Endothelial cell of umbilical vein (primary cell): ENCODE results near the gene SGTA. TPM values are rescaled to one million over a fixed set of nuclear protein-coding genes. Genes with fewer than 3 reads are reported as not detected.

Source experiments
- BruUV-seq: library from RNA; stranded (reverse); fragments of 400-500 nt; replicated peaks from 2 replicates; lab custom pipeline; 2021; lab: Mats Ljungman, UMichigan
- CTCF ChIA-PET: fragments of 300-600, 350-600 bp; sonication (Branson Sonifier 250); formaldehyde crosslinking; loops from one replicate; lab custom pipeline; 2021; ENCODE audit warnings: antibody characterized with exemption, inconsistent platforms; lab: Charles Lee
- POLR2A ChIA-PET: fragments of 300-600, 350-600 bp; sonication (Branson Sonifier 250); formaldehyde crosslinking; loops from one replicate; lab custom pipeline; 2021; ENCODE audit warnings: antibody characterized with exemption, inconsistent platforms; lab: Charles Lee
- DNase-seq: peaks from one replicate; pipeline ENCODE4 v3.0.0-alpha.2; 2011; ENCODE audit warnings: low read depth, low spot score
- FAIRE-seq: peaks from 2 replicates; lab custom pipeline; 2011; peaks lifted over from hg19 to GRCh38; lab: Jason Lieb, UNC
- H2AFZ ChIP-seq: 2 replicates; pipeline ENCODE4 v1.6.0; 2012; ENCODE audit warnings: low read depth, low read length, control low read depth, inconsistent platforms
- H3K27ac ChIP-seq: 2 replicates; pipeline ENCODE4 v1.5.1; 2011; ENCODE audit warnings: low read depth, mild to moderate bottlenecking, control low read depth, low read length, moderate library complexity; ENCODE audit not compliant: insufficient read depth
- H3K27me3 ChIP-seq, 2 experiments: 2 replicates each; pipeline versions ENCODE4 v1.6.0 to v1.6.1; 2011; ENCODE audit warnings: low read length in 2 of 2, mixed read lengths in 1 of 2; ENCODE audit not compliant: control insufficient read depth in 2 of 2, insufficient read depth in 2 of 2
- H3K36me3 ChIP-seq, 2 experiments: 2 replicates in 1 of 2; 3 replicates in 1 of 2; pipeline ENCODE4 v1.5.1; 2011; ENCODE audit warnings: low read length in 2 of 2, mild to moderate bottlenecking in 1 of 2, moderate library complexity in 1 of 2; ENCODE audit not compliant: control insufficient read depth in 2 of 2, insufficient read depth in 2 of 2; ENCODE audit errors: extremely low read depth in 1 of 2
- H3K4me1 ChIP-seq: 3 replicates; pipeline ENCODE4 v1.5.1; 2011; ENCODE audit warnings: mild to moderate bottlenecking, low read length; ENCODE audit not compliant: control insufficient read depth, insufficient read depth; ENCODE audit errors: extremely low read depth
- H3K4me2 ChIP-seq: 2 replicates; pipeline ENCODE4 v1.6.1; 2011; ENCODE audit warnings: low read length, control low read depth, mixed read lengths; ENCODE audit not compliant: insufficient read depth
- H3K4me3 ChIP-seq, 3 experiments: fragments of 200-600 bp in 1 of 3; sonication (generic), shearing (Covaris generic) in 1 of 3; replicated peaks in 1 of 3; 2 replicates each; pipeline ENCODE4 v1.5.1; 2011 to 2016; ENCODE audit warnings: control low read depth in 3 of 3, low read length in 3 of 3, mild to moderate bottlenecking in 2 of 3, inconsistent platforms in 1 of 3, low read depth in 1 of 3, moderate library complexity in 1 of 3; ENCODE audit not compliant: insufficient read depth in 1 of 3
- H3K79me2 ChIP-seq: 2 replicates; pipeline ENCODE4 v1.6.0; 2012; ENCODE audit warnings: low read length, inconsistent platforms; ENCODE audit not compliant: control insufficient read depth, insufficient read depth
- H3K9ac ChIP-seq: replicated peaks from 2 replicates; pipeline ENCODE3; 2011; ENCODE audit warnings: low read length, control low read depth; ENCODE audit not compliant: insufficient read depth; ENCODE audit errors: extremely low read depth
- H3K9me1 ChIP-seq: replicated peaks from 3 replicates; pipeline ENCODE4 v1.6.0; 2011; ENCODE audit warnings: mild to moderate bottlenecking, low read length; ENCODE audit not compliant: control insufficient read depth, insufficient read depth; ENCODE audit errors: extremely low read depth
- H3K9me3 ChIP-seq: replicated peaks from 2 replicates; pipeline ENCODE4 v1.5.1; 2012; ENCODE audit warnings: low read length, inconsistent platforms; ENCODE audit not compliant: control insufficient read depth, insufficient read depth
- H4K20me1 ChIP-seq: replicated peaks from 2 replicates; pipeline ENCODE3; 2011; ENCODE audit warnings: mild to moderate bottlenecking, low read length; ENCODE audit not compliant: control insufficient read depth, insufficient read depth; ENCODE audit errors: extremely low read depth
- MYC ChIP-seq: IDR thresholded peaks from one replicate; pipeline ENCODE4 v1.6.1; 2011; ENCODE audit warnings: mild to moderate bottlenecking, low read depth, low read length
- POLR2A ChIP-seq: IDR thresholded peaks from 2 replicates; pipeline ENCODE4 v1.6.1; 2012; ENCODE audit warnings: low read depth, mild to moderate bottlenecking, control low read depth, low read length
- POLR2AphosphoS5 ChIP-seq: IDR thresholded peaks from 2 replicates; pipeline ENCODE4 v1.6.1; 2012; ENCODE audit warnings: low read depth, mild to moderate bottlenecking, control low read depth, low read length, moderate library complexity; ENCODE audit not compliant: insufficient read depth
- dilution Hi-C: fragments of 300-500 bp; cut with MboI; formaldehyde crosslinking; loops from one replicate; pipeline ENCODE4 v1.15.0; 2019; ENCODE audit warnings: low sequenced_read_pairs; ENCODE audit not compliant: extremely low pct_ligation_motif_present
- intact Hi-C: fragments of 100-400 bp; cut with micrococcal nuclease; formaldehyde crosslinking; loops from one replicate; pipeline ENCODE4 v1.10.0; 2022
- polyA plus RNA-seq, 4 experiments: library from polyadenylated mRNA; depleted of rRNA in 3 of 4; stranded (reverse) in 3 of 4; unstranded in 1 of 4; fragments of >200 nt; gene quantifications; 2 replicates each; pipeline versions ENCODE4 v1.2.1 to v1.2.3, GENCODE V29; 2011 to 2012; ENCODE audit warnings: missing spikeins in 1 of 4
- total RNA-seq: library from RNA; stranded (reverse); gene quantifications from 2 replicates; pipeline ENCODE4 v1.2.3, GENCODE V29; 2021
- TF ChIP-seq, protein P1 (sequence below), 2 donors: IDR thresholded peaks; 1 replicate in 1 of 2; 2 replicates in 1 of 2; pipeline ENCODE4 v1.5.1; 2011; ENCODE audit warnings: low read length in 2 of 2, mild to moderate bottlenecking in 2 of 2, moderate library complexity in 2 of 2, control low read depth in 1 of 2, inconsistent platforms in 1 of 2, low read depth in 1 of 2; ENCODE audit not compliant: insufficient read depth in 1 of 2; ENCODE audit errors: extremely low read depth in 1 of 2

Gene SGTA
- total and polyA plus RNA-seq, 2 donors (not counting 3 experiments of a cell fraction or from before 2014, with no cell fraction given) = 76.5 to 119 TPM

DNA sequence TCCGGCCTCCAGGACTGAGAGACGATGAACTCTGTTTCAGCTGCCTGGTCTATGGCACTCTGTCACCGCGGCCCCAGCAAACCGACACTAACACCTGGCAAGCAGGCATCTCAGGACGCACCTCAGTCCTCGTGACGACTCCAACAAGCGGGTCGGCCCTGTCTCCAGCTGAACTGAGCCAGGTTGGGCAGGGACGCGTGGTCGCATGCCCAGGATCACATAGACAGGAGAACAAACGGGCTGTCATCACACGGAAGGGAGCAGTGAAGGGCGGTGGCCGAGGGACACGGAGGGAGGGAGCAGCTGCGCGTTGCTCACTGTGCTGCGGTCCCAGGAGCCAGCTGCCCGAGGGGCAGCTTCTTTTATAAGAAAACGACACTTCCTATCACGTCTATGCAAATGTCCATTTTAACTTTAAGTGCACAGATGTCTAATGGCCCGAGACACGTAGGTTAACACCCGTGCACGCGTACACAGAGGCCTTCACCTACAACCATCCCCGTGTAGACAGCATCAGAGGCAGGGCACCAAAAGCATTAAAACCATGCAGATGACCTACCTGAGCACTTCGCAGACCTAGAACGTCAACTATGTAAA is 8.9 kb downstream of the SGTA start:
- H3K4me2 ChIP-seq = no peak overlapping the region
- CTCF ChIA-PET = no interaction called here
- BruUV-seq = no TSS peak
- H3K4me1 ChIP-seq = no peaks in the 10 kb centered on the region
- H3K9me3 ChIP-seq = no peaks in the 10 kb centered on the region
- no peaks in the 10 kb centered on the region for H4K20me1 ChIP-seq
- H2AFZ ChIP-seq = no peak overlapping the region
- no peaks in the 10 kb centered on the region for H3K27me3 ChIP-seq
- POLR2A ChIA-PET = no interaction called here
- FAIRE-seq = no peak
- peaks cover 0 to 3% of the 10 kb centered on the region in 2 experiments for H3K36me3 ChIP-seq
- dilution Hi-C loops (no loop called here), intact Hi-C loops (no loop called here)
- H3K9ac ChIP-seq = no peak overlapping the region
- peaks cover 87% of the 10 kb centered on the region for H3K79me2 ChIP-seq
- H3K9me1 ChIP-seq = no peaks in the 10 kb centered on the region
- no peak overlapping the region for H3K27ac ChIP-seq
- TF ChIP-seq MYC = no peak
- TF ChIP-seq POLR2A = no peak
- no peak for TF ChIP-seq POLR2AphosphoS5
- TF ChIP-seq, protein P1, sequence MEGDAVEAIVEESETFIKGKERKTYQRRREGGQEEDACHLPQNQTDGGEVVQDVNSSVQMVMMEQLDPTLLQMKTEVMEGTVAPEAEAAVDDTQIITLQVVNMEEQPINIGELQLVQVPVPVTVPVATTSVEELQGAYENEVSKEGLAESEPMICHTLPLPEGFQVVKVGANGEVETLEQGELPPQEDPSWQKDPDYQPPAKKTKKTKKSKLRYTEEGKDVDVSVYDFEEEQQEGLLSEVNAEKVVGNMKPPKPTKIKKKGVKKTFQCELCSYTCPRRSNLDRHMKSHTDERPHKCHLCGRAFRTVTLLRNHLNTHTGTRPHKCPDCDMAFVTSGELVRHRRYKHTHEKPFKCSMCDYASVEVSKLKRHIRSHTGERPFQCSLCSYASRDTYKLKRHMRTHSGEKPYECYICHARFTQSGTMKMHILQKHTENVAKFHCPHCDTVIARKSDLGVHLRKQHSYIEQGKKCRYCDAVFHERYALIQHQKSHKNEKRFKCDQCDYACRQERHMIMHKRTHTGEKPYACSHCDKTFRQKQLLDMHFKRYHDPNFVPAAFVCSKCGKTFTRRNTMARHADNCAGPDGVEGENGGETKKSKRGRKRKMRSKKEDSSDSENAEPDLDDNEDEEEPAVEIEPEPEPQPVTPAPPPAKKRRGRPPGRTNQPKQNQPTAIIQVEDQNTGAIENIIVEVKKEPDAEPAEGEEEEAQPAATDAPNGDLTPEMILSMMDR (IDR thresholded peaks at IDR 0.05; ENCODE audit: extremely low read depth in 1 of 2, insufficient read depth in 1 of 2, low read depth in 1 of 2, low read length in 2 of 2) = no peak
- no peak for DNase-seq
- no peak overlapping the region for H3K4me3 ChIP-seq
